Parathyroid adenoma (tissue), 2 donors: ENCODE data around the gene TMEM208.

ENCODE experiments used
- H2AFZ ChIP-seq: fragments of 300-600 bp; sonication (generic); one replicate; pipeline ENCODE4 v1.7.0; 2017; ENCODE audit warnings: antibody characterized with exemption, mild to moderate bottlenecking
- H3K27ac ChIP-seq: fragments of 300-600 bp; sonication (generic); one replicate; pipeline ENCODE4 v1.7.0; 2017
- H3K27me3 ChIP-seq: fragments of 300-600 bp; sonication (generic); one replicate; pipeline ENCODE4 v1.7.0; 2017; ENCODE audit warnings: low read length; ENCODE audit not compliant: control insufficient read depth, insufficient read depth
- H3K36me3 ChIP-seq: fragments of 300-600 bp; sonication (generic); one replicate; pipeline ENCODE4 v1.7.0; 2017; ENCODE audit warnings: low read length; ENCODE audit not compliant: control insufficient read depth, insufficient read depth
- H3K4me1 ChIP-seq: fragments of 300-600 bp; sonication (generic); one replicate; pipeline ENCODE4 v1.7.0; 2017; ENCODE audit warnings: control low read depth
- H3K4me2 ChIP-seq: fragments of 300-600 bp; sonication (generic); one replicate; pipeline ENCODE4 v1.7.0; 2017; ENCODE audit warnings: low read length
- H3K4me3 ChIP-seq: fragments of 300-600 bp; sonication (generic); one replicate; pipeline ENCODE4 v1.7.0; 2017; ENCODE audit warnings: low read depth, low read length
- H3K79me2 ChIP-seq: fragments of 300-600 bp; sonication (generic); one replicate; pipeline ENCODE4 v1.7.0; 2017; ENCODE audit warnings: control low read depth
- H3K9ac ChIP-seq: fragments of 300-600 bp; sonication (generic); one replicate; pipeline ENCODE4 v1.7.0; 2017; ENCODE audit warnings: mild to moderate bottlenecking
- H3K9me3 ChIP-seq: fragments of 300-600 bp; sonication (generic); one replicate; pipeline ENCODE4 v1.7.0; 2017; ENCODE audit warnings: low read length; ENCODE audit not compliant: control insufficient read depth
- CTCF ChIP-seq: fragments of 300-600 bp; sonication (generic); IDR thresholded peaks from one replicate; pipeline ENCODE4 v1.7.0; 2017; ENCODE audit warnings: antibody characterized with exemption, mild to moderate bottlenecking
- donor health status: primary hyperparathyroidism.

Gene TMEM208

GRCh38 chr16:67248401-67249177 is 21.7 kb downstream of the TMEM208 start, which contains the start of gene SLC9A5:
SLC9A5 (plus strand) TSS chr16:67248979; CDS start chr16:67249015, 36 bp downstream.
- Histone ChIP-seq H3K79me2 (no peaks in the 10 kb centered on the region), H3K27ac (no peak within 1 kb of the TSS), H2AFZ (peak within 1 kb of the TSS; percentile 77), H3K9me3 (no peaks in the 10 kb centered on the region), H3K9ac (no peak within 1 kb of the TSS), H3K4me2 (peak within 1 kb of the TSS; percentile 89), H3K4me1 (peaks cover 8% of the 10 kb centered on the region), H3K36me3 (no peaks in the 10 kb centered on the region), H3K4me3 (peak within 1 kb of the TSS; percentile 67), H3K27me3 (no peaks in the 10 kb centered on the region)
- no peak for TF ChIP-seq CTCF

- Histone ChIP-seq H3K9me3 (no peaks in the 10 kb centered on the region), H3K4me1 (peaks cover 8% of the 10 kb centered on the region), H3K36me3 (no peaks in the 10 kb centered on the region), H2AFZ (peak overlapping the region; percentile 77), H3K4me2 (peak overlapping the region; percentile 89), H3K79me2 (no peaks in the 10 kb centered on the region), H3K27me3 (no peaks in the 10 kb centered on the region), H3K27ac (no peak overlapping the region), H3K9ac (no peak overlapping the region), H3K4me3 (no peak overlapping the region)
- TF ChIP-seq CTCF, result no peak
Measured at GRCh38 chr16:67249178-67250044, 22.5 kb downstream of the TMEM208 start.

- H3K79me2 ChIP-seq, result no peaks in the 10 kb centered on the region
- H3K4me2 ChIP-seq, result no peak overlapping the region
- no peaks in the 10 kb centered on the region for H3K36me3 ChIP-seq
- H3K27ac ChIP-seq, result no peak overlapping the region
- H3K9me3 ChIP-seq, result no peaks in the 10 kb centered on the region
- no peak overlapping the region for H3K4me3 ChIP-seq
- H2AFZ ChIP-seq, result no peak overlapping the region
- peaks cover 8% of the 10 kb centered on the region for H3K4me1 ChIP-seq
- no peak overlapping the region for H3K9ac ChIP-seq
- no peak for TF ChIP-seq CTCF
- H3K27me3 ChIP-seq, result no peaks in the 10 kb centered on the region
Measured at GRCh38 chr16:67250045-67250327, 23.1 kb downstream of the TMEM208 start.

GRCh38 chr16:67252609-67253497 is 25.9 kb downstream of the TMEM208 start:
- peaks cover 2% of the 10 kb centered on the region for H3K4me1 ChIP-seq
- H3K9me3 ChIP-seq, result no peaks in the 10 kb centered on the region
- H2AFZ ChIP-seq, result no peak overlapping the region
- no peaks in the 10 kb centered on the region for H3K79me2 ChIP-seq
- H3K9ac ChIP-seq, result no peak overlapping the region
- no peak overlapping the region for H3K4me2 ChIP-seq
- no peaks in the 10 kb centered on the region for H3K27me3 ChIP-seq
- TF ChIP-seq CTCF, result no peak
- no peak overlapping the region for H3K4me3 ChIP-seq
- H3K36me3 ChIP-seq, result no peaks in the 10 kb centered on the region
- H3K27ac ChIP-seq, result no peak overlapping the region
